Liver (tissue), 3 donors: ENCODE measurements around the gene NUP93.

ENCODE experiments used
- ATF3 ChIP-seq: IDR thresholded peaks from 2 replicates; pipeline ENCODE4 v1.6.1; 2016; ENCODE audit warnings: antibody characterized with exemption
- CTCF ChIP-seq: fragments of 150-350 bp; IDR thresholded peaks from 2 replicates; pipeline ENCODE4 v1.5.1; 2017; ENCODE audit warnings: improper control_type of control experiment, low read depth, low read length; ENCODE audit not compliant: missing input control
- GABPA ChIP-seq, 2 donors: IDR thresholded peaks in 1 of 2; conservative IDR thresholded peaks in 1 of 2; 2 replicates each; pipeline ENCODE4 v1.6.1; 2016; ENCODE audit warnings: antibody characterized with exemption in 2 of 2, mild to moderate bottlenecking in 1 of 2, moderate library complexity in 1 of 2
- JUND ChIP-seq, 2 donors: IDR thresholded peaks; 2 replicates each; pipeline ENCODE4 v1.6.1; 2016; ENCODE audit warnings: antibody characterized with exemption in 2 of 2
- MAX ChIP-seq: IDR thresholded peaks from 2 replicates; pipeline ENCODE4 v1.6.1; 2016; ENCODE audit warnings: antibody characterized with exemption
- RAD21 ChIP-seq, 2 donors: IDR thresholded peaks; 2 replicates each; pipeline ENCODE4 v1.6.1; 2016; ENCODE audit warnings: antibody characterized with exemption in 2 of 2, mild to moderate bottlenecking in 2 of 2
- TAF1 ChIP-seq: conservative IDR thresholded peaks from 2 replicates; pipeline ENCODE4 v1.6.1; 2016; ENCODE audit warnings: antibody characterized with exemption, mild to moderate bottlenecking
- ZBTB33 ChIP-seq: IDR thresholded peaks from 2 replicates; pipeline ENCODE4 v1.6.1; 2016; ENCODE audit warnings: antibody characterized with exemption
- donor health status: healthy.
- donor health status: healthy.

- TF ChIP-seq CTCF: no peak
- TF ChIP-seq ATF3: no peak
- TF ChIP-seq ZBTB33: no peak
- TF ChIP-seq GABPA (IDR thresholded peaks at IDR 0.05 in 1 of 2, conservative IDR thresholded peaks at IDR 0.05 in 1 of 2): no peak
- TF ChIP-seq TAF1: no peak
- no peak for TF ChIP-seq JUND (IDR thresholded peaks at IDR 0.05)
- no peak for TF ChIP-seq MAX
- TF ChIP-seq RAD21 (IDR thresholded peaks at IDR 0.05): no peak
Observed at GRCh38 chr16:56797861-56798260, 67.9 kb downstream of the NUP93 start.
